GM12878 (cell line): ENCODE results near the gene TLCD3B. TPM values are rescaled to one million over a fixed set of nuclear protein-coding genes. Genes with fewer than 3 reads are reported as not detected.

Experiments used
- ATAC-seq: fragments of 200-7000 bp; cut with Tn5 transposase; 3 replicates; pipeline ENCODE4 v1.9.1; 2020; ENCODE audit warnings: mild to moderate bottlenecking, moderate library complexity
- BruUV-seq: library from RNA; stranded (reverse); fragments of 400-500 nt; replicated peaks from 2 replicates; lab custom pipeline; 2021; lab: Mats Ljungman, UMichigan
- CTCF ChIA-PET: fragments of 300-600 bp; sonication (Branson Sonifier 250); formaldehyde crosslinking; extraction: SDS; loops from one replicate; lab custom pipeline; 2021; ENCODE audit warnings: inconsistent platforms; lab: Yijun Ruan, JAX
- POLR2A ChIA-PET: fragments of 350-600 bp; formaldehyde crosslinking; extraction: SDS; loops from one replicate; lab custom pipeline; 2021; ENCODE audit warnings: inconsistent platforms; lab: Charles Lee
- RAD21 ChIA-PET: fragments of 300-600 bp; sonication (Branson Sonifier 250); formaldehyde crosslinking; loops from one replicate; lab custom pipeline; 2023; ENCODE audit warnings: antibody characterized with exemption; ENCODE audit not compliant: unreplicated experiment; lab: Charles Lee
- SMC1A ChIA-PET: fragments of 300-600 bp; sonication (Branson Sonifier 250); formaldehyde crosslinking; loops from one replicate; lab custom pipeline; 2023; ENCODE audit not compliant: unreplicated experiment, uncharacterized antibody; lab: Charles Lee
- DNase-seq: peaks from one replicate; pipeline ENCODE4 v3.0.0-alpha.2; 2011; ENCODE audit warnings: low read depth, low spot score
- FAIRE-seq: peaks from 3 replicates; lab custom pipeline; 2011; peaks lifted over from hg19 to GRCh38; lab: Jason Lieb, UNC
- H2AFZ ChIP-seq: 2 replicates; pipeline ENCODE4 v1.6.0; 2011; ENCODE audit warnings: low read depth, low read length, control low read depth; ENCODE audit not compliant: control insufficient read depth
- H3K27ac ChIP-seq: 2 replicates; pipeline ENCODE4 v1.5.1; 2011; ENCODE audit warnings: control low read depth; ENCODE audit not compliant: control insufficient read depth, insufficient read depth
- H3K27me3 ChIP-seq, 2 experiments: replicated peaks in 1 of 2; 2 replicates each; pipeline versions ENCODE4 v1.6.0 to v1.6.1; 2011; ENCODE audit warnings: low read length in 1 of 2; ENCODE audit not compliant: control insufficient read depth in 2 of 2, insufficient read depth in 2 of 2
- H3K36me3 ChIP-seq, 2 experiments: 2 replicates each; pipeline ENCODE4 v1.5.1; 2011; ENCODE audit warnings: low read length in 1 of 2; ENCODE audit not compliant: control insufficient read depth in 2 of 2, insufficient read depth in 2 of 2
- H3K4me1 ChIP-seq: 2 replicates; pipeline ENCODE4 v1.6.1; 2011; ENCODE audit warnings: mild to moderate bottlenecking, low read length, moderate library complexity, mixed read lengths; ENCODE audit not compliant: control insufficient read depth, insufficient read depth
- H3K4me2 ChIP-seq: 2 replicates; pipeline ENCODE4 v1.6.0; 2011; ENCODE audit warnings: control low read depth; ENCODE audit not compliant: control insufficient read depth, insufficient read depth
- H3K4me3 ChIP-seq: fragments of 200-600 bp; sonication (generic); 2 replicates; pipeline ENCODE4 v1.5.1; 2016
- H3K79me2 ChIP-seq: 2 replicates; pipeline ENCODE4 v1.6.0; 2011; ENCODE audit warnings: low read length; ENCODE audit not compliant: control insufficient read depth, insufficient read depth
- H3K9ac ChIP-seq: 2 replicates; pipeline ENCODE4 v1.8.0; 2011; ENCODE audit warnings: low read length, control low read depth, mixed read lengths; ENCODE audit not compliant: control insufficient read depth, insufficient read depth
- H3K9me3 ChIP-seq: replicated peaks from 3 replicates; pipeline ENCODE4 v1.5.1; 2011; ENCODE audit warnings: mild to moderate bottlenecking, low read length; ENCODE audit not compliant: control insufficient read depth, insufficient read depth
- H4K20me1 ChIP-seq: 2 replicates; pipeline ENCODE4 v1.6.0; 2011; ENCODE audit not compliant: control insufficient read depth, insufficient read depth
- ATF7 ChIP-seq: fragments of 450-650 bp; IDR thresholded peaks from 2 replicates; pipeline ENCODE4 v1.6.1; 2016; ENCODE audit warnings: low read depth, mild to moderate bottlenecking
- CBX3 ChIP-seq: fragments of 200-600 bp; sonication (generic); IDR thresholded peaks from 2 replicates; pipeline ENCODE4 v1.6.1; 2016; ENCODE audit warnings: low read depth, borderline replicate concordance
- KAT2A ChIP-seq: conservative IDR thresholded peaks from 2 replicates; pipeline ENCODE4 v1.6.1; 2011; ENCODE audit warnings: low read depth, low read length; ENCODE audit not compliant: control insufficient read depth
- MYC ChIP-seq: IDR thresholded peaks from 2 replicates; pipeline ENCODE4 v1.6.1; 2011; ENCODE audit warnings: mild to moderate bottlenecking, low read length, moderate library complexity, inconsistent platforms; ENCODE audit not compliant: insufficient read depth, insufficient replicate concordance, insufficient read length, severe bottlenecking
- RAD51 ChIP-seq: fragments of 450-650 bp; IDR thresholded peaks from 2 replicates; pipeline ENCODE4 v1.6.1; 2016; ENCODE audit warnings: moderate library complexity, mild to moderate bottlenecking, inconsistent platforms
- RCOR1 ChIP-seq: conservative IDR thresholded peaks from 2 replicates; pipeline ENCODE4 v1.6.1; 2012; ENCODE audit warnings: low read depth, low read length, improper control_type of control experiment
- TBL1XR1 ChIP-seq: IDR thresholded peaks from 2 replicates; pipeline ENCODE4 v1.6.1; 2012; ENCODE audit warnings: low read depth, low read length, improper control_type of control experiment
- WGBS: methylation state at CpG from one replicate; pipeline ENCODE4 v1.1.6; 2016; ENCODE audit warnings: low lambda C conversion rate; ENCODE audit not compliant: insufficient replicate concordance, insufficient coverage; ENCODE audit errors: missing lambda C conversion rate; 5-methylcytosine and 5-hydroxymethylcytosine counted together
- in situ Hi-C: fragments of 300-500 bp; cut with MboI; formaldehyde crosslinking; loops from 9 replicates; pipeline ENCODE4 v1.14.3; 2018; ENCODE audit warnings: mixed read lengths
- intact Hi-C: fragments of 100-400 bp; cut with micrococcal nuclease; formaldehyde crosslinking; loops from one replicate; pipeline ENCODE4 v1.14.2; 2022; ENCODE audit not compliant: unreplicated experiment
- polyA plus RNA-seq, 11 experiments: library from polyadenylated mRNA; depleted of rRNA in 4 of 11; unstranded in 6 of 11; stranded (reverse) in 5 of 11; fragments of >200 nt; fragmentation: Nextera tagmentation in 4 of 11; fragmentation: Illumina TruSeq in 1 of 11; extraction: Ambion mirVana in 4 of 11; extraction: Trizol in 1 of 11; gene quantifications; 1 replicate in 1 of 11; 2 replicates in 10 of 11; pipeline versions ENCODE4 v1.2.1 to v1.2.3, GENCODE V29; 2011 to 2016; ENCODE audit warnings: inconsistent platforms in 2 of 11, missing spikeins in 2 of 11, low read depth in 1 of 11
- total RNA-seq, 4 experiments: library from RNA; depleted of rRNA in 3 of 4; stranded (reverse); fragments of >200 nt in 3 of 4; fragmentation: Illumina TruSeq in 1 of 4; extraction: Trizol in 1 of 4; gene quantifications; 2 replicates each; pipeline versions ENCODE4 v1.2.1 to v1.2.3, GENCODE V29; 2013 to 2021

TLCD3B gene
- total and polyA plus RNA-seq, 10 of the 15 experiments (the other 5 are each of a cell fraction or from before 2014, with no cell fraction given): 0.05 to 0.51 (median 0.18) TPM; not detected in 4

- Histone ChIP-seq H4K20me1 (no peaks in the 10 kb centered on the region), H2AFZ (no peak overlapping the region), H3K4me3 (no peak overlapping the region), H3K79me2 (peaks cover 37% of the 10 kb centered on the region), H3K9ac (no peak overlapping the region), H3K27me3 (no peaks in the 10 kb centered on the region), H3K9me3 (no peaks in the 10 kb centered on the region; the same call in 2 of the 3 replicates), H3K4me2 (no peak overlapping the region), H3K36me3 (peaks cover 20 to 26% of the 10 kb centered on the region in 2 experiments), H3K4me1 (peaks cover 9% of the 10 kb centered on the region), H3K27ac (no peak overlapping the region)
- ChIA-PET RAD21 (interaction anchor here (1.2 kb wide), 1 partner anchor 288 kb away, joined by 3 read pairs; no protein-coding TSS in a partner anchor), CTCF (no interaction called here), SMC1A (no interaction called here), POLR2A (interaction anchor here (1.4 kb wide), 1 partner anchor 52 kb away, joined by 9 read pairs; the partner anchor contains the start of gene KCTD13)
- in situ Hi-C loops (no loop called here), intact Hi-C loops (no loop called here)
- no peak for ATAC-seq
- 98% methylated on average over 9 of the region's 9 CpGs for WGBS
- BruUV-seq: no TSS peak
- DNase-seq: no peak
- no peak for FAIRE-seq
- TF ChIP-seq ATF7 (no peak), RCOR1 (no peak), RAD51 (no peak), KAT2A (no peak), MYC (no peak), CBX3 (no peak), TBL1XR1 (no peak)
These were observed 53.0 kb downstream of the TLCD3B start for GRCh38 chr16:29978081-29978480.
